Tibial nerve (tissue), 4 donors: ENCODE measurements around the gene CFP. TPM values are rescaled to one million over a fixed set of nuclear protein-coding genes. Genes with fewer than 3 reads are reported as not detected.

ENCODE experiments used
- DNase-seq, 2 donors: peaks; one replicate each; pipeline ENCODE4 v3.0.0-alpha.2; 2019; ENCODE audit warnings: low spot score in 2 of 2
- H3K27ac ChIP-seq, 4 donors: fragments of 200-600 bp; sonication (generic) in 3 of 4; one replicate each; pipeline ENCODE4 v1.5.1; 2017 to 2019; ENCODE audit warnings: mild to moderate bottlenecking in 1 of 4
- H3K27me3 ChIP-seq, 2 donors: fragments of 200-600 bp; sonication (generic) in 1 of 2; one replicate each; pipeline versions ENCODE4 v1.5.1 to v1.6.0; 2017 to 2019
- H3K36me3 ChIP-seq, 3 donors: fragments of 200-600 bp; sonication (generic); one replicate each; pipeline ENCODE4 v1.5.1; 2018 to 2019
- H3K4me1 ChIP-seq, 4 donors: fragments of 200-600 bp; sonication (generic) in 3 of 4; one replicate each; pipeline ENCODE4 v1.5.1; 2017 to 2019
- H3K4me3 ChIP-seq, 4 donors: fragments of 200-600 bp; sonication (generic) in 3 of 4; one replicate each; pipeline ENCODE4 v1.5.1; 2017 to 2019; ENCODE audit warnings: mild to moderate bottlenecking in 1 of 4, moderate library complexity in 1 of 4
- H3K9me3 ChIP-seq, 4 donors: fragments of 200-600 bp; sonication (generic) in 3 of 4; one replicate each; pipeline ENCODE4 v1.5.1; 2017 to 2019
- CTCF ChIP-seq, 5 experiments: fragments of 200-600 bp in 3 of 5; fragments of 450-650 bp in 2 of 5; sonication (generic) in 3 of 5; IDR thresholded peaks; one replicate each; pipeline ENCODE4 v1.5.1; 2016 to 2019; ENCODE audit warnings: antibody characterized with exemption in 5 of 5, mild to moderate bottlenecking in 3 of 5, moderate library complexity in 2 of 5
- EP300 ChIP-seq, 2 donors: sonication (generic); formaldehyde crosslinking; IDR thresholded peaks; one replicate each; pipeline ENCODE4 v1.6.1; 2017; ENCODE audit warnings: antibody characterized with exemption in 2 of 2, mild to moderate bottlenecking in 1 of 2
- POLR2A ChIP-seq, 2 donors: fragments of 450-650 bp; IDR thresholded peaks; one replicate each; pipeline ENCODE4 v1.6.1; 2017; ENCODE audit warnings: antibody characterized with exemption in 2 of 2, mild to moderate bottlenecking in 2 of 2, moderate library complexity in 2 of 2
- WGBS, 2 donors: methylation state at CpG; one replicate each; pipeline ENCODE4 v1.1.5; 2018; 5-methylcytosine and 5-hydroxymethylcytosine counted together
- total RNA-seq, 4 donors: library from RNA; depleted of rRNA; stranded (reverse); fragments of >200 nt; gene quantifications; one replicate each; pipeline ENCODE4 v1.1.0, GENCODE V29; 2016

Gene CFP
- total RNA-seq, 4 donors from 2014 or later = 2.2 to 15.6 (median 12.1) TPM

GRCh38 chrX:47614618-47615017 is 15.1 kb downstream of the CFP start:
- Histone ChIP-seq H3K27ac (no peak overlapping the region), H3K4me1 (peaks cover 0 to 2% (median 0%) of the 10 kb centered on the region in 4 donors), H3K9me3 (no peaks in the 10 kb centered on the region), H3K4me3 (no peak overlapping the region), H3K27me3 (no peaks in the 10 kb centered on the region), H3K36me3 (no peaks in the 10 kb centered on the region)
- WGBS, 2 donors = 65 to 76% methylated on average over 5 of the region's 5 CpGs
- no peak for TF ChIP-seq POLR2A (IDR thresholded peaks at IDR 0.05)
- DNase-seq = no peak

GRCh38 chrX:47613082-47613481 is 16.6 kb downstream of the CFP start:
- H3K27ac ChIP-seq = no peak overlapping the region
- H3K9me3 ChIP-seq = no peaks in the 10 kb centered on the region
- H3K27me3 ChIP-seq = no peaks in the 10 kb centered on the region
- DNase-seq = no peak
- H3K4me3 ChIP-seq = no peak overlapping the region
- TF ChIP-seq CTCF (IDR thresholded peaks at IDR 0.05) (no peak), EP300 (IDR thresholded peaks at IDR 0.05) (no peak)
- WGBS, 2 donors = 80 to 86% methylated on average over 7 to 8 of the region's 8 CpGs
- no peaks in the 10 kb centered on the region for H3K4me1 ChIP-seq
- no peaks in the 10 kb centered on the region for H3K36me3 ChIP-seq

- Histone ChIP-seq H3K9me3 (no peaks in the 10 kb centered on the region), H3K4me1 (no peaks in the 10 kb centered on the region), H3K27ac (no peak overlapping the region), H3K36me3 (no peaks in the 10 kb centered on the region), H3K27me3 (no peaks in the 10 kb centered on the region), H3K4me3 (no peak overlapping the region)
- TF ChIP-seq POLR2A (IDR thresholded peaks at IDR 0.05) = no peak
- no peak for TF ChIP-seq EP300 (IDR thresholded peaks at IDR 0.05)
- no peak for TF ChIP-seq CTCF (IDR thresholded peaks at IDR 0.05)
- DNase-seq = no peak
Measured at GRCh38 chrX:47612418-47612817, 17.3 kb downstream of the CFP start.

GRCh38 chrX:47611926-47612325 is 17.8 kb downstream of the CFP start:
- Histone ChIP-seq H3K36me3 (no peaks in the 10 kb centered on the region), H3K27ac (no peak overlapping the region), H3K9me3 (no peaks in the 10 kb centered on the region), H3K4me1 (no peaks in the 10 kb centered on the region), H3K27me3 (no peaks in the 10 kb centered on the region), H3K4me3 (no peak overlapping the region)
- TF ChIP-seq POLR2A (IDR thresholded peaks at IDR 0.05) = no peak
- no peak for TF ChIP-seq EP300 (IDR thresholded peaks at IDR 0.05)
- TF ChIP-seq CTCF (IDR thresholded peaks at IDR 0.05) = no peak
- WGBS, 2 donors = 85 to 100% methylated on average over 1 to 2 of the region's 2 CpGs
- DNase-seq = no peak

GRCh38 chrX:47611489-47611888 is 18.2 kb downstream of the CFP start:
- DNase-seq = no peak
- WGBS, 2 donors = 67 to 83% methylated on average over 1 to 2 of the region's 2 CpGs
- no peak overlapping the region for H3K27ac ChIP-seq

More at GRCh38 chrX:47611489-47611888, 18.2 kb downstream of the CFP start:
- no peaks in the 10 kb centered on the region for H3K9me3 ChIP-seq
- H3K36me3 ChIP-seq = no peaks in the 10 kb centered on the region
- TF ChIP-seq EP300 (IDR thresholded peaks at IDR 0.05) (no peak), POLR2A (IDR thresholded peaks at IDR 0.05) (no peak), CTCF (IDR thresholded peaks at IDR 0.05) (no peak)
- no peak overlapping the region for H3K4me3 ChIP-seq
- H3K27me3 ChIP-seq = no peaks in the 10 kb centered on the region
- H3K4me1 ChIP-seq = no peaks in the 10 kb centered on the region
